Neuronal stem cell (in vitro differentiated cells): ENCODE measurements around the gene DCP2.
"Not testable (repeated sequence)": the region's sequence is repeated elsewhere in the genome, so short reads cannot be mapped to it uniquely, and the experiment has no call there.

Source experiments
- DNase-seq: peaks from one replicate; pipeline ENCODE4 v3.0.0-alpha.2; 2013; ENCODE audit warnings: low spot score
- H2AFZ ChIP-seq: one replicate; pipeline ENCODE4 v1.6.1; 2013; ENCODE audit warnings: mild to moderate bottlenecking, low read length, inconsistent platforms
- H2AK5ac ChIP-seq: 2 replicates; pipeline ENCODE4 v1.6.1; 2013; ENCODE audit warnings: low read depth, mild to moderate bottlenecking, inconsistent platforms, low read length, moderate library complexity, mixed read lengths
- H2BK120ac ChIP-seq: 2 replicates; pipeline ENCODE4 v1.6.1; 2013; ENCODE audit warnings: low read depth, mild to moderate bottlenecking, inconsistent platforms, low read length, moderate library complexity, mixed read lengths
- H2BK12ac ChIP-seq: one replicate; pipeline ENCODE4 v1.6.1; 2013; ENCODE audit warnings: low read length, inconsistent platforms
- H2BK15ac ChIP-seq: 2 replicates; pipeline ENCODE4 v1.6.1; 2013; ENCODE audit warnings: mild to moderate bottlenecking, low read length, inconsistent platforms, mixed read lengths
- H2BK5ac ChIP-seq: one replicate; pipeline ENCODE4 v1.6.1; 2013; ENCODE audit warnings: inconsistent platforms, mild to moderate bottlenecking, low read length, moderate library complexity
- H3K14ac ChIP-seq: one replicate; pipeline ENCODE4 v1.6.1; 2013; ENCODE audit warnings: low read length, inconsistent platforms
- H3K18ac ChIP-seq: 2 replicates; pipeline ENCODE4 v1.6.1; 2013; ENCODE audit warnings: low read length, inconsistent platforms
- H3K23ac ChIP-seq: 2 replicates; pipeline ENCODE4 v1.6.1; 2013; ENCODE audit warnings: low read depth, mild to moderate bottlenecking, mixed read lengths, low read length, inconsistent platforms; ENCODE audit not compliant: poor library complexity
- H3K27ac ChIP-seq: replicated peaks from 3 replicates; pipeline ENCODE4 v1.5.1; 2013; ENCODE audit warnings: low read length, inconsistent platforms
- H3K27me3 ChIP-seq, 3 experiments: 2 replicates each; pipeline ENCODE4 v1.6.1; 2013; ENCODE audit warnings: low read length in 3 of 3, mild to moderate bottlenecking in 2 of 3, inconsistent platforms in 1 of 3, low read depth in 1 of 3, mixed read lengths in 1 of 3, moderate library complexity in 1 of 3; ENCODE audit not compliant: control insufficient read depth in 3 of 3, insufficient read depth in 3 of 3
- H3K36me3 ChIP-seq, 2 donors: replicated peaks in 1 of 2; 2 replicates each; pipeline ENCODE4 v1.6.1; 2013; ENCODE audit warnings: low read length in 2 of 2; ENCODE audit not compliant: control insufficient read depth in 2 of 2, insufficient read depth in 2 of 2
- H3K4ac ChIP-seq: 2 replicates; pipeline ENCODE4 v1.6.1; 2013; ENCODE audit warnings: inconsistent platforms, mild to moderate bottlenecking, low read length, moderate library complexity
- H3K4me1 ChIP-seq, 2 donors: 1 replicate in 1 of 2; 2 replicates in 1 of 2; pipeline ENCODE4 v1.6.1; 2013; ENCODE audit warnings: low read length in 2 of 2, low read depth in 1 of 2; ENCODE audit not compliant: control insufficient read depth in 2 of 2, insufficient read depth in 1 of 2
- H3K4me2 ChIP-seq: one replicate; pipeline ENCODE4 v1.6.1; 2013; ENCODE audit warnings: mild to moderate bottlenecking, low read length, inconsistent platforms; ENCODE audit not compliant: insufficient read depth, poor library complexity, severe bottlenecking
- H3K4me3 ChIP-seq, 2 donors: 2 replicates each; pipeline ENCODE4 v1.5.1; 2013; ENCODE audit warnings: low read length in 2 of 2, mild to moderate bottlenecking in 2 of 2, inconsistent platforms in 1 of 2, moderate library complexity in 1 of 2
- H3K79me1 ChIP-seq: one replicate; pipeline ENCODE4 v1.6.1; 2013; ENCODE audit warnings: low read depth, mild to moderate bottlenecking, inconsistent platforms, low read length, moderate library complexity
- H3K9ac ChIP-seq: one replicate; pipeline ENCODE4 v1.6.1; 2013; ENCODE audit warnings: mild to moderate bottlenecking, low read depth, low read length, inconsistent platforms; ENCODE audit not compliant: poor library complexity
- H3K9me3 ChIP-seq, 2 donors: replicated peaks in 1 of 2; 2 replicates each; pipeline versions ENCODE3 to v1.6.1; 2013; ENCODE audit warnings: low read length in 2 of 2, mild to moderate bottlenecking in 2 of 2, inconsistent platforms in 1 of 2, low read depth in 1 of 2, mixed read lengths in 1 of 2, moderate library complexity in 1 of 2; ENCODE audit not compliant: control insufficient read depth in 2 of 2, insufficient read depth in 1 of 2
- H4K8ac ChIP-seq: one replicate; pipeline ENCODE4 v1.6.1; 2013; ENCODE audit warnings: low read depth, mild to moderate bottlenecking, inconsistent platforms, low read length, moderate library complexity
- H4K91ac ChIP-seq: one replicate; pipeline ENCODE4 v1.6.1; 2013; ENCODE audit warnings: low read length, low read depth, mild to moderate bottlenecking, inconsistent platforms; ENCODE audit not compliant: poor library complexity
- WGBS, 2 donors: extraction: QIAGEN DNeasy Blood & Tissue Kit; methylation state at CpG; one replicate each; pipeline ENCODE4 v1.1.7; 2013; ENCODE audit warnings: missing lambda C conversion rate in 2 of 2, mixed read lengths in 1 of 2; ENCODE audit not compliant: insufficient read length in 2 of 2, insufficient replicate concordance in 1 of 2; ENCODE audit errors: extremely low coverage in 2 of 2; 5-methylcytosine and 5-hydroxymethylcytosine counted together

The DCP2 gene

DNA sequence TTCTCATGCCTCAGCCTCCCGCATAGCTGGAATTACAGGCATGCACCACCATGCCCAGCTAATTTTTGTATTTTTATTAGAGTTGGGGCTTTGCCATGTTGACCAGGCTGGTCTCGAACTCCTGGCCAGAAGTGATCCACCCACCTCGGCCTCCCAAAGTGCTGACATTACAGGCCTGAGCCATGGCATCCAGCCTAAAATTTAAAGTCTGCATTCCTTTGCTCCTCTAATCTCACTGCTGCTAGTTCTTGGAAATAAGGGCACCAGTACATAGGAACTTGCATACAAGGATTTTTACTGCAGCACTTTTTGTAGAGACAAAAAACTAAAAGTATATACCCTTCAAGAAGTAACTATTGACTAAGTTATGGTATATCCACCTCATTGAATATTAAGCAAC, 20.0 kb upstream of the DCP2 start:
- Histone ChIP-seq H3K9me3 (no peaks in the 10 kb centered on the region), H2AFZ (no peak overlapping the region), H3K4me1 (peaks cover 0 to 6% of the 10 kb centered on the region in 2 donors), H3K4me3 (no peak overlapping the region), H4K91ac (no peak overlapping the region), H3K14ac (no peak overlapping the region), H3K4me2 (no peak overlapping the region), H2BK120ac (no peak overlapping the region), H2BK5ac (no peak overlapping the region), H3K27me3 (no peaks in the 10 kb centered on the region), H3K23ac (no peak overlapping the region), H3K4ac (no peak overlapping the region), H3K79me1 (no peaks in the 10 kb centered on the region), H2BK12ac (no peak overlapping the region), H3K9ac (no peak overlapping the region), H3K27ac (no peak overlapping the region), H2BK15ac (no peak overlapping the region), H3K18ac (no peak overlapping the region), H3K36me3 (no peaks in the 10 kb centered on the region), H2AK5ac (no peak overlapping the region), H4K8ac (no peak overlapping the region)
- no peak for DNase-seq
- WGBS, 2 donors, result no CpG with 5 or more reads among the region's 3 CpGs

DNA sequence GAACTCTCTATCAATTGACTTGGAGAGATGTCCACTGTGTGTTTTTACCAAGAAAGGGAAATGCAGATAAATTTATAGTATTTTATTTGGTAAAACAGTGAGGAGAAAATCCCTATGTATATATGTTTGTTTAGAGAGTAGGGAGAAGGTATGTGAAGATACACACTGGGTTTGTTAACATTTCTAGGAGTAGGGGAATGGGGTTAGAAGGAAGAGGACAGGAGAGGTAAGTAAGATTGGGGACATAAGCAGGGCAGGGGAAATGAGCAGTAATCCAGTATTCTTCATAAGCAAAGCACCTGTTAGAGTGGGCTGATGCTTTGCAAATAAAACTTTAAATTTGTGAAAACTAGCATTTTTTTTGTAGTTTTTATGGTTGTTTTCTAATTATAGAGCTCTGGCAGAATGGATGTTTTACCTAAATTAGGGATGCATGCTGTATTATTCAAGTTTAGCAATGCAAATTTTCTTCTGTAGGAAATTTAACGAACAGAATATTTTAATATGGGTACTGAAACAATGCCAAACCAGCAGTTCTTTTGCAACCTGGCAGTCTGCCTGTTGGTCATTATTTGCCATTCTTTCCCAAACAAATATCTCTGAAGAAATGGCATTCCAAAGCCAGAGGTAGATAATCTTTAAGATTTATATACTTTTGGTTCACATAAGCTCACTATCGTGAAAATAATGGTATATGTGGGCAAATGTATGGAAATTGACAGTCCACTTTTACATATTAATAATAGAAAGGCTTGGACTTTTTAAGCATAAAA, 19.4 kb upstream of the DCP2 start:
- no peak overlapping the region for H3K18ac ChIP-seq
- WGBS, 2 donors, result no CpG with 5 or more reads among the region's 2 CpGs
- peaks cover 0 to 6% of the 10 kb centered on the region in 2 donors for H3K4me1 ChIP-seq
- H2AK5ac ChIP-seq, result no peak overlapping the region
- no peak overlapping the region for H3K27ac ChIP-seq
- no peak overlapping the region for H2BK12ac ChIP-seq
- no peak overlapping the region for H2BK120ac ChIP-seq
- no peak overlapping the region for H2BK5ac ChIP-seq
- no peak overlapping the region for H4K8ac ChIP-seq
- no peak overlapping the region for H3K14ac ChIP-seq
- no peaks in the 10 kb centered on the region for H3K79me1 ChIP-seq
- H3K23ac ChIP-seq, result no peak overlapping the region
- no peak overlapping the region for H2AFZ ChIP-seq
- no peak overlapping the region for H3K4ac ChIP-seq
- no peak overlapping the region for H3K4me2 ChIP-seq
- H2BK15ac ChIP-seq, result no peak overlapping the region
- no peak overlapping the region for H3K4me3 ChIP-seq
- no peak for DNase-seq
- no peaks in the 10 kb centered on the region for H3K27me3 ChIP-seq
- no peak overlapping the region for H4K91ac ChIP-seq
- no peaks in the 10 kb centered on the region for H3K9me3 ChIP-seq
- H3K36me3 ChIP-seq, result no peaks in the 10 kb centered on the region
- H3K9ac ChIP-seq, result no peak overlapping the region

- no CpG with 5 or more reads among the region's 5 CpGs for WGBS, 2 donors
- Histone ChIP-seq H2BK15ac (no peak overlapping the region), H3K18ac (no peak overlapping the region), H3K4me1 (peaks cover 0 to 6% of the 10 kb centered on the region in 2 donors), H3K14ac (no peak overlapping the region), H2BK12ac (no peak overlapping the region), H4K91ac (no peak overlapping the region), H3K79me1 (no peaks in the 10 kb centered on the region), H3K4ac (no peak overlapping the region), H3K4me3 (no peak overlapping the region), H3K9me3 (no peaks in the 10 kb centered on the region), H3K23ac (no peak overlapping the region), H2AK5ac (no peak overlapping the region), H3K36me3 (no peaks in the 10 kb centered on the region), H2BK5ac (no peak overlapping the region), H2BK120ac (no peak overlapping the region), H4K8ac (no peak overlapping the region), H3K27ac (no peak overlapping the region), H2AFZ (peak overlapping the region; percentile 41), H3K9ac (no peak overlapping the region), H3K4me2 (no peak overlapping the region), H3K27me3 (no peaks in the 10 kb centered on the region)
- no peak for DNase-seq
Observed at GRCh38 chr5:112958093-112959088, 18.2 kb upstream of the DCP2 start.

- H3K27ac ChIP-seq, H3K36me3 ChIP-seq, H3K4me3 ChIP-seq, H3K4me2 ChIP-seq, H3K79me1 ChIP-seq, H3K9ac ChIP-seq, H2BK120ac ChIP-seq, H3K9me3 ChIP-seq, H3K18ac ChIP-seq, H3K4me1 ChIP-seq, H2BK15ac ChIP-seq, H3K14ac ChIP-seq, H3K27me3 ChIP-seq, H3K23ac ChIP-seq, H2AK5ac ChIP-seq, H2BK5ac ChIP-seq, H4K8ac ChIP-seq, H2BK12ac ChIP-seq, H3K4ac ChIP-seq, DNase-seq, H4K91ac ChIP-seq: not testable (repeated sequence)
- peak overlapping the region; percentile 70 for H2AFZ ChIP-seq
- no CpG with 5 or more reads among the region's 8 CpGs for WGBS, 2 donors
Observed at GRCh38 chr5:112959872-112960271, 16.7 kb upstream of the DCP2 start.
